GM19043 (cell line): ENCODE data around the gene CDIP1.

Experiments used
- ATAC-seq: cut with Tn5 transposase; IDR thresholded peaks from one replicate; pipeline ENCODE4 v1.9.1; 2021; ENCODE audit warnings: low read depth; ENCODE audit not compliant: unreplicated experiment

The CDIP1 gene

DNA sequence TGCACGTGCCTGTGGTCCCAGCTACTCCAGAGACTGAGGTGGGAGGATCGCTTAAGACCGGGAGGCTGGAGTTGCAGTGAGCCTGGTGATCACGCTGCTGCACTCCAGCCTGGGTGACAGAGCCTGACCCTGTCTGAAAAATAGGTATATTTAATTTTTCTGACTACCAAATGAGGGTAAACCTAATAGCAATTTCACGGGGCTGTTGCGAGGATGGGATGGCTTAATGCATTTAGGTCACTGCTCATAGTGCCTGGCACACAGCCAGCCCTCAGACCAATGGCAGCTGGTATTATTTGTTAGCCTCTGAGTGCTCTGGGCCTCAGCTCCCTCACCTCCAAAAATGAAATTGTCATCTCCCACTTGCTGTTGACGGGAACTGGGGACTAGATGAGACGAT lies 5.9 kb upstream of the CDIP1 start:
- ATAC-seq: no peak

DNA sequence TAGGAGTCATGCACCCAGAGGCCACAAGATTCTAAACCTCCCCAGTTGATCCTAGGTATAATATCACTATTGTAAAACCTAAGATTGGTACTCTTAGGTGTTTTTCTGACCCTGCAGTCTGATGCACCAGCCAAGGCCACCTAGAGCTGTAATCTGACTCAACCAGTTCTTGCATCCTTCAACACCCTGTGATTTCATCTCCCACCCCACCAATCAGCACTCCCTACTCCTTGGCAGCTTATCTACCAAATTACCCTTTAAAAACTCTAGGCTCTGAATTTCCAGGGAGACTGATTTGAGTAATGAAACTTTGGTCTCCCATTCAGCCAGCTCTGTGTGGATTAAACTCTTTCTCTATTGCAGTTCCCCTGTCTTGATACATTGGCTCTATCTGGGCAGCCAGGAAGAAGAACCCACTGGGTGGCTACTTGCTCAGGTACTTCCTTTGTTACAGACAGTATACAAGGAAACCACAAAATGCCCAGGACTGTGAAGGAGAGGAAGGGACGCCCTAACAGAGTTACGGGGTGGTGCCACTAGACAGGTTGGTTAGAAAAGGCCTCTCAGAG lies 1.2 kb upstream of the CDIP1 start:
- ATAC-seq: no peak

DNA sequence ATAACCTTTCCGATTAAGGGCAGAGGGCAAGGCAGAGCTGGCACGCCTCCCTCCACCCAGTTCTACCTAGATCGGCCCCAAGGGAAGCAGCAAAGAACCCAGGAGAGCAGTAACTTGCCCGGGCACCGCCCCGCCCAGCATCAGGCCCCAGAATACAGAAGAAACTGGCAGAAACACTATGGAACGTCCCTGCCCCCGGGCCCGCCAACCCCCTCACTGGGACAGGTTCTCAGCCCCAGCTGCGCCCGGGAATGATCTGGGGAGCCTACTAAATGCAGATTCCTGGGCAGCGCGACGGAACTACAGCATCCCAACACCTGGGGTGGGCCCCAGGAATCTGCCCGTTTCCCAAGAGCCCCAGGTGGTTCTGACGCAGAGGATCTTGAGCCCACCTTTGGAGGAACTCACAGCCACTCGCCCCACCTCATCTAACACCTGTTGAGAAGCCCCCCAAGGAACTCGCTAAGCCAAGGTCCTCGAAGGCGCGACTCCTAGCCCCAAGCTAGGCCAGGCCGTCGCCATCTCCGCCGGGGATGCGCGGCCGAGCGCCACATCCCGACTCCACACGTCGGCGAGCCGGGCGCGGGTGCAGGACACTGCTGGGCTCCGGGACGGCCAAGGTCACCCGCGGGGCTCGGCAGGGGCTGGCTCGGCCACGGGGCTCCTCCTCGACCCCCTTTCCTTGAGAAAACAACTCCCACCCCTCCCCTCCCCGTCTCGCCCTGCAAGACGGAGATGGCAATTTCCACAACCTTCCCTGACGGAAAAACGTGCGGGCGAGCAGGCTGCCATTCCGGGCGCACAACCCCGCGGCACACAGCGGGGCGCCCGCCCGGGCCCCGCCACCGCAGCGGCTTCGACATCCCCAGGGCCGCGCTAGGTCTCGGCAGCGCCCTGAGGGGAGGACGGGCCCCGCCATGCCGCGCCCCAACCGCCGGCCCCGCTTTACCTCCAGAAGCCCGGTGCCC lies 913 bp downstream of the CDIP1 start:
- ATAC-seq: no peak

DNA sequence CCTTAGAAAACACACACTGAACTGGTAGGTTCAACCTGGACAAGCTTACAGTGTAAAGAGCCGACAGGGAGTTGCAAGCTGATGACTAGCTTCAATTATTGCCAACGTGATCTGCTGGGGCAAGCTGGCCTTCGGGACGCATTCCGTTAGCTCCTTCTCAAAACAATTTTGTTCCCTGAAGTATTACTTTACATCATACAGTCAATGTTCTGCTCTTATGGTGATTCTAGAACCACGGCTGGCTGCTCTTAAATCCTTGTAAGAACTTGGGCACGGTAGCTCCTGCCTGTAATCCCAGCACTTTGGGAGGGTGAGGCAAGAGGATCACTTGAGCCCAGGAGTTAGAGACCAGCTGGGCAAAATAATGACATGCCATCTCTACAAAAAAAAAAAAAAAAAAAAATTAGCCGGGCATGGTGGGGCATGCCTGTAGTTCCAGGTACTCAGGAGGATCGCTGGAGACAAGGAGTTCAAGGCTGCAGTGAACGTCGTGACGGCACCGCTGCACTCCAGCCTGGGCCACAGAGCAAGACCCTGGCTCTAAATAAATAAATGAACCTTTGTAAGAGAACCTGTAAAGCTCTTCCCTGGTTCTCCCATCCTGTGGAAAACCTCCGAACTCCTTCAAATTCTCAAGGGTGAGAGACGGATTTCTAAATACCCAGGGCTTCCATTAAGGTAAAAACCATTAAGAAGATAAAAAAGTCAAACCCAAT lies 2.0 kb downstream of the CDIP1 start:
- no peak for ATAC-seq

DNA sequence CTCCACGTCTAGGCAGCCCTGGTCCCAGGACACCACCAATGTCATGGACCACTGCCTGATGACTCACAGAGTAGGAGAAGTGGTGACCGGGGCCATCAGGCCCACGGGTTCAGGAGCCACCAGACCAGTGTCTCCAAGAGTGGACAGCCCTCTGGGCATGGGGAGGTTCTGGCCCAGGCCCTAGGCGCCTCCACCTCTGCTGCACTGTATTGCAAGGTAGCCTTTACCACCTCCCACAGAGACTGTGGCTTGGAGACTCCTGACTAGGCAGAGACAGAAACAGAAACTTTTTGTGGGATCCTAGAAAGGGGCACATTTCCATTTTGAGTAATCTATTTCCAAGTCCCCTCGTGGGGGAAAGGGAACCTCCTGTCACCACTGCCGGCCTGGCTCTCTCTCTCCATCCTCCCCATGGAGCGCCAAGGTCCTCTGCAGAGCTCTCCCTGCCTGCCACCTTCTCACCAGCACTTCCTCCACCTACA lies 2.9 kb downstream of the CDIP1 start:
- ATAC-seq: no peak

DNA sequence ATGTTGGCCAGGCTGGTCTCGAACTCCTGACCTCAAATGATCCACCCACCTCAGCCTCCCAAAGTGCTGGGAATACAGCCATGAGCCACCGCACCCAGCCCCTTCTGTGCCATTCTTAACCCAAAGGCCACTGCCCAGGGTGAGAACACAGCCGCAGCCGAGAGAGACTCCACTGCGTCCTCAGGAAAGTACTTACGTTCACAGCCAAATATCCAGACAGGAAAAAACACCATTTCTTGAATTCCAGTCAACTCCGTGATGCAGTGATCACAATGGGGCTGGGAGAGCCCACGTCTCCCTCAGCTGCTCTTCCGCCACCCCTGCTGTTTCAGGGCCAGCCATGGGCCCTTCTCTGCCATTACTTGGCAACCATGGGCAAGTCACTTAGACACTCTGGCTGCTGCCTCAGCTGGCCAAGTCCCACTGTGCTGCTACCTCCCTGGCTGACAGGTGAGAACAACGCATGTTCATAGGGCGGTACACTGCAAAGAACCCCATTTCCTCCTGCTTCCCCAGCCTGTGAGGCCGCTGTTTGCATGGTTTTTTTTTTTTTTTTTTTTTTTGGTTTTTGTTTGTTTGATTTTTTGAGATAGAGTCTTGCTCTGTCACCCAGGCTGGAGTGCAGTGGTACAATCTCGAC lies 4.3 kb downstream of the CDIP1 start:
- no peak for ATAC-seq

DNA sequence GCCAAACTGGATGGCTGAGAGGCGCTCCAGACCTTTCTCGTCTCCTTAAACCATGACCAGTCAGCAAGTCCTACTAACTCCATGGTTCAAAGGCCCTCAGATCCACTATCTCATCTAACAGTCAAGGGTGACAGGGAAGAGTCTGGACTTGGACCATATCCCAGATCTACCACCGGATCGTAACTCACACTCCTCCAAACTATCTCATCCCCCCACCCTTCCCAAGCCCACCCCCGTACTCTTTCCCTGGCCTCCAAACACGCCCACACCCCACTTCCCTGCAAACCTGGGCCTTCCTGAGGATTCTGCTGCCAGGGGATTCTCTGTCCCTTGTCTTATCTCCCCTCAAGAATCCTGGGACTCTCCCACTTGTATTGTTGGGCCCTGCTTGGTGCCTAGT lies 5.1 kb downstream of the CDIP1 start:
- no peak for ATAC-seq

GRCh38 chr16:4532238-4532637 lies 6.3 kb downstream of the CDIP1 start:
- no peak for ATAC-seq

GRCh38 chr16:4531811-4532210 lies 6.8 kb downstream of the CDIP1 start:
- ATAC-seq: no peak

- no peak for ATAC-seq
These were observed 9.2 kb downstream of the CDIP1 start for GRCh38 chr16:4529085-4530060.

GRCh38 chr16:4525634-4526277 lies 12.8 kb downstream of the CDIP1 start:
- no peak for ATAC-seq

DNA sequence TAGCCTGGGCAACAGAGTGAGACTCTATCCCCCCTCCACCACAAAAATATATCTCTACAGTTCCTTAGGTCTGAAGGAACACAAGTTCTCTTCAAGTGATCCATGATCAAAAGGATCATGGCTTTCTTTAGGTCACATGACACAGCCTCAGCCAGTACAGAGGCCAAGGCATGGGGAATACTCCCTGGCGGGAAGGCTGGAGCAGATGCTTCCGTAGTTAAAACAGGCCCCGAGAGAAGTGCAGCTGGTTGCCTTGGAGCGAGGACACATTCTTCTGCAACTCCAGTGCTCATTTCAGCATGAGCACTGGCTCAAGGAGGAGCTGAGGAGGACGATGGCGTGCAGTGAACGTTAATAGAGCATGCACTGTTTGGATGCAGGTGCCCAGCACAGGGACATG lies 13.5 kb downstream of the CDIP1 start:
- ATAC-seq: no peak

GRCh38 chr16:4524571-4524970 lies 14.0 kb downstream of the CDIP1 start:
- no peak for ATAC-seq

GRCh38 chr16:4523686-4524085 lies 14.9 kb downstream of the CDIP1 start:
- no peak for ATAC-seq

DNA sequence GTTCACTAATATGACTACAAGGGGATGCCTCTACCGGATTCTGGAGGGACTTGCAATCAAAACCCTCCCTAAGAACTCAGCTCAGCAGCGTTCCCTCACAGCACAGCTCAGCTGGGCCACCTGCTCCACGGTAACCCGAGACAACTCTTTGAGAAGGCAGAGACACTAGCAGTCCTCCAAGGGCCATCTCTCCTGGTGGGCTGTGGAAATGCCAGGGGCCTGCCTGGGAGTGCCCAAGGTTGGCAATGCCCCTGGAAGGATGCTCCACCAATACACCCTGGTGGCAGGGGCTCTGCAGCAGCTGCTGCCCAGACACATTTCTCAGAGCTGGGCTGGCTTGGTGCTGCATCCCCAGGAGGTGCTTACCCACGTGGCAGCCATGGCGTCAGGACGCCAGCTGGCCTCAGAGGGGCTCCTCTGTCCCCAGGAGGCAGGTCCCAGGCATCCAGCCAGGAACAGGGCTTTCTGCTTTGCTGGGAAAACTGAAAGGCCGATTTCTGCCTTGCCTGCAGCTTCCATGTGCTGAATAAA lies 16.5 kb downstream of the CDIP1 start:
- no peak for ATAC-seq

DNA sequence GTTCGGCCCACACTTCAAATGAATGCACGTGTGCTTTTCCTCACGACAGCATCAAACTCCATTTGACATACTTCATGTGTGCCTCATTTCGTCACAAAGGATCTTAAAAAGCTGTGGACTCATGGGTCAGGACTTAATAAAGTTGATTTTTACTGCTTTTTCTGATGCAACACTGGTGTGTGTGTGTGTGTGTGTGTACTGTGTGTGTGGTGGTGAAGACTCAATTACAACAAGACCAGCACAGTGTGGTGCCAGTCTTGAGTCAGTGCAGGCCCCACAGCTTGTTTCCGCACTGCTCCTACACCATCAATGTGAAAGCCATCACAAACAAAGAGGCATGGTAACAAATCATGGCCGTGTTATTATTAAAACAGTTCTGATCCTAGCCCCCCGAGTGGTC lies 17.7 kb downstream of the CDIP1 start:
- ATAC-seq: no peak

DNA sequence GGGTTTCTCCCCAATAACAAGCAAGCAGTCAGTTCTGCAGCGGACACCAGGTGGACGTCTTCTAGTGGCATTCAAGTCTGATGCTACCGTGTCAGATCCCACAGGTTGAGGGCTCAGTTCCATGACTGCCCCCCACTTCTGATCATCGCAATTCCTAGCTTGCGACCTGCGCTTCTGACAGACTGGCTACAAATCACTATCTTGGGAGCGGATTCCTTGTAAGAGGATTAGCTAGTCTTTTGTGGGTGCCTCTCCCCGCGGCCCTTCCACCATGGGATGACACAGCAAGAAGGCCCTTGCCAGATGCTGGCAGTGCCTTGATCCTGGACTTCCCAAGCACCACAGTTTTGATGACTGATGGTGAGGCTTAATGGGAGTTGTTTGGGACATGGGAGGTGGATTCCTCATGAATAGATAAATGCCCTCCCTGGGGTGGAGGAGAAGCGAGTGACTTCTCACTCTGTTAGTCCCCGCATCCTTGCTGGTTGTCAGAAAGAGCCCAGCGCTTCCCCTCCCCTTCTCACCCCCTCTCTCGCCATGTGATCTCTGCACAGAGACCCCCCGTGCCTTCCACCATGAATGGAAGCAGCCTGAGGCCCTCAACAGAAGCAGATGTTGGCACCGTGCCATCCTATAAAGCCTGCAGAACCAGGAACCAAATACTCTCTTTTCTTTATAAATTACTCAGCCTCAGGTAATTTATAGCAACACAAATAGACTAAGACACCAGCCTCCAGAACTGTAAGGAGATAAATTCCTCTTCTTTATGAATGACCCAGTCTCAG lies 19.1 kb downstream of the CDIP1 start:
- ATAC-seq: no peak
